GM19035 (cell line): Measurements from ENCODE around the gene TNRC6B.
"Not testable (repeated sequence)": the region's sequence is repeated elsewhere in the genome, so short reads cannot be mapped to it uniquely, and the experiment has no call there.

ENCODE experiments used
- ATAC-seq: cut with Tn5 transposase; IDR thresholded peaks from one replicate; pipeline ENCODE4 v1.9.1; 2021; ENCODE audit not compliant: unreplicated experiment

TNRC6B gene, protein sequence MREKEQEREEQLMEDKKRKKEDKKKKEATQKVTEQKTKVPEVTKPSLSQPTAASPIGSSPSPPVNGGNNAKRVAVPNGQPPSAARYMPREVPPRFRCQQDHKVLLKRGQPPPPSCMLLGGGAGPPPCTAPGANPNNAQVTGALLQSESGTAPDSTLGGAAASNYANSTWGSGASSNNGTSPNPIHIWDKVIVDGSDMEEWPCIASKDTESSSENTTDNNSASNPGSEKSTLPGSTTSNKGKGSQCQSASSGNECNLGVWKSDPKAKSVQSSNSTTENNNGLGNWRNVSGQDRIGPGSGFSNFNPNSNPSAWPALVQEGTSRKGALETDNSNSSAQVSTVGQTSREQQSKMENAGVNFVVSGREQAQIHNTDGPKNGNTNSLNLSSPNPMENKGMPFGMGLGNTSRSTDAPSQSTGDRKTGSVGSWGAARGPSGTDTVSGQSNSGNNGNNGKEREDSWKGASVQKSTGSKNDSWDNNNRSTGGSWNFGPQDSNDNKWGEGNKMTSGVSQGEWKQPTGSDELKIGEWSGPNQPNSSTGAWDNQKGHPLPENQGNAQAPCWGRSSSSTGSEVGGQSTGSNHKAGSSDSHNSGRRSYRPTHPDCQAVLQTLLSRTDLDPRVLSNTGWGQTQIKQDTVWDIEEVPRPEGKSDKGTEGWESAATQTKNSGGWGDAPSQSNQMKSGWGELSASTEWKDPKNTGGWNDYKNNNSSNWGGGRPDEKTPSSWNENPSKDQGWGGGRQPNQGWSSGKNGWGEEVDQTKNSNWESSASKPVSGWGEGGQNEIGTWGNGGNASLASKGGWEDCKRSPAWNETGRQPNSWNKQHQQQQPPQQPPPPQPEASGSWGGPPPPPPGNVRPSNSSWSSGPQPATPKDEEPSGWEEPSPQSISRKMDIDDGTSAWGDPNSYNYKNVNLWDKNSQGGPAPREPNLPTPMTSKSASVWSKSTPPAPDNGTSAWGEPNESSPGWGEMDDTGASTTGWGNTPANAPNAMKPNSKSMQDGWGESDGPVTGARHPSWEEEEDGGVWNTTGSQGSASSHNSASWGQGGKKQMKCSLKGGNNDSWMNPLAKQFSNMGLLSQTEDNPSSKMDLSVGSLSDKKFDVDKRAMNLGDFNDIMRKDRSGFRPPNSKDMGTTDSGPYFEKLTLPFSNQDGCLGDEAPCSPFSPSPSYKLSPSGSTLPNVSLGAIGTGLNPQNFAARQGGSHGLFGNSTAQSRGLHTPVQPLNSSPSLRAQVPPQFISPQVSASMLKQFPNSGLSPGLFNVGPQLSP (N-terminal part only)

GRCh38 chr22:40177738-40178416 is at the start of gene TNRC6B:
TNRC6B (plus strand) TSS chr22:40177925; CDS start chr22:40178136, 211 bp downstream.
- ATAC-seq: peak; percentile 84

GRCh38 chr22:40128989-40129388 is 48.7 kb upstream of the TNRC6B start:
- ATAC-seq: no peak

GRCh38 chr22:40137132-40137531 is 40.6 kb upstream of the TNRC6B start:
- no peak for ATAC-seq

DNA sequence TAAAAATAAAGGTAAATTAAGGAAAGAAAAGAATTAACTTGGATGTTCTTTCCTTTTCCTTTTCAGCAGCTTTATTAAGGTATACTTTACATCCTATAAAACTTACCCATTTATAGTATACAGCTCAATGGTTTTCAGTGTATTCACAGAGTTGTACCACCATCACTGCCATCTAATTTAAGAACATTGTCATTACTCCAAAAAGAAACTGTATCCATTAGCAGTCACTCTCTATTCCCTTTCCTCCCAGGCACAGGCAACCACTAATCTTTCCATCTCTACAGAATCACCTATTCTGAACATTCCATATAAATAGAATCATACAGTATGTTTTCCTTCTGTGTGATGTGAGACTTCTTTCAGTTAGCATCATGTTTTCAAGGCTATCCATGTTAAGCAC is 38.9 kb upstream of the TNRC6B start:
- ATAC-seq: no peak

DNA sequence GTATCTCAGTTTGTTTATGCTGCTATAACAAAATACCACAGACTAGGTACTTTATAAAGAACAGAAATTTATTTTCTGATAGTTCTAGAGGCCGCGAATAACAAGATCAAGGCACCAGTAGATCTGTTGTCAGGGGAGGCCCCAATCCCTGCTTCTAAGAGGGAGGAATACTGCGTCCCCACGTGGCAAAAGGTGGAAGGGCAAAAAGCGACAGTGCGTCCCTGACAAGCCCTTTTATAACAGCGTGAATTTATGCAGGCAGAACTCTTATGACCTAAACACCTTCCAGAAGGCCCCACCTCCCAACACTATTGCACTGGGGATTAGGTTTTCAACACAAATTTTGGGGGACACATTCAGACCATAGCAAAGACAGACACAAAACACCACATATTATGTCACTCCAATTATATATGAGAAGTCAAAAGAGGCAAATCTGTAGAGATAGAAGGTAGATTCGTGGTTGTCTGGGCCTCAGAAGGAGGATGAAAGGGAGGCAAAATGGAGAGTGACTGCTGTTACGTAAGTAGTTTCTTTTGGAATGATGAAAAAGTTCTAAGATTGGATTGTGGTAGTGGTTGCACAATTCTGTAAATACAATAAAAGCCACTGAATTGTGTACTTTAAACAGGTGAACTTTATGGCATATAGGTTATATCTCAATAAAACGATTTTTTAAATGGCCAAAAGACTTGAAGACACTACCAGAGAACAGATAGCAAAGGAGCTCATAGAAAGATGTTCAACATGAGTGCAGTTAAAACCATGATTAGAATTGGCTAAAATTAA is 30.1 kb upstream of the TNRC6B start:
- no peak for ATAC-seq

DNA sequence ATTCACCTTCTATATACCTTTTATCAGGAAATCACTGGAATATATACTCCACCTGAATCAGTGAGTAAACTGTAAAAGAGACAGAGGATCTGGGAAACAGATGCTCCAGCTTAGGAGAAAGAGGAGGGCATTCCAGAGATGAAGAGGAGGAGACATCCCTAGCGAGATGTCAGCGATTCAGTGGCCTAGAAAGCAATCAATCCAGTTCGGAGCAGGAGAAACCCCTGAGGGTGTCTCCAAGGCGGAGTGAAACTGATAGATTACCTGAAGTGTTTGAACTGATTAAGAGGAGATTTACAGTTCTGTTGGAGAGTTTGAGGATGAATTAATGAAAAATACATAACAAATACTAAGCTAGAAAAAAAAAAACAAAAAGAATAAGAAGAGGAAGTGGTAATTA is 24.5 kb upstream of the TNRC6B start:
- no peak for ATAC-seq

DNA sequence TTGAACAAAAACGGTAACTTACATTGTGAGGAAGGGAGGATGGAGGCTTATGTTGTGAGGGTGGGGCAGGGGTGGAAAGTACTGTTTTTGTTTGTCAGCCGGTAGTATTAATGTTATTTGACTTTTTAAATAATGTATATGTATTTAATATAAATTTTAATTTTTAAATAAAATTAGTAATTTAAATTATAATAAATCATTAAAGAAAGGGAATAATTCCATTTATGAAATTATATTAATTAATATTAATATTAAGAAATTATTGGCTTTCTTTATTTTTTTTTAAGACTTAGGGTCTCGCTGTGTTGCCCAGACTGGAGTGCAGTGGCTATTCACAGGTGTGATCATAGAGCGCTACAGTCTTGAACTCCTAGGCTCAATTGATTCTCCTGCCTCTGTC is 24.0 kb upstream of the TNRC6B start:
- no peak for ATAC-seq

- ATAC-seq: no peak
Observed at GRCh38 chr22:40156001-40156516, 21.7 kb upstream of the TNRC6B start.

DNA sequence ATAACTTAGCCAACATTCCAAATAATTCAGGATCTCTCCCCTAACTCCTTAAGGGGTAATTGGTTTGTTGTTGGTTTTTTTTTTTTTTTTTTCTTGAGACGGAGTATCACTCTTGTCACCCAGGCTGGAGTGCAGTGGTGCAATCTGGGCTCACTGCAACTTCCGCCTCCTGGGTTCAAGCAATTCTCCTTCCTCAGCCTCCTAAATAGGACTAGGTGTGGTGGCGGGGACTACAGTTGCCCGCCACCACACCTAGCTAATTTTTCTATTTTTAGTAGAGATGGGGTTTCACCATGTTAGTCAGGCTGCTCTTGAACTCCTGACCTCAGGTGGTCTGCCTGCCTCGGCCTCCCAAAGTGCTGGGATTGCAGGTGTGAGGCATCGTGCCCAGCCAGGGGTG is 21.0 kb upstream of the TNRC6B start:
- not testable (repeated sequence) for ATAC-seq

DNA sequence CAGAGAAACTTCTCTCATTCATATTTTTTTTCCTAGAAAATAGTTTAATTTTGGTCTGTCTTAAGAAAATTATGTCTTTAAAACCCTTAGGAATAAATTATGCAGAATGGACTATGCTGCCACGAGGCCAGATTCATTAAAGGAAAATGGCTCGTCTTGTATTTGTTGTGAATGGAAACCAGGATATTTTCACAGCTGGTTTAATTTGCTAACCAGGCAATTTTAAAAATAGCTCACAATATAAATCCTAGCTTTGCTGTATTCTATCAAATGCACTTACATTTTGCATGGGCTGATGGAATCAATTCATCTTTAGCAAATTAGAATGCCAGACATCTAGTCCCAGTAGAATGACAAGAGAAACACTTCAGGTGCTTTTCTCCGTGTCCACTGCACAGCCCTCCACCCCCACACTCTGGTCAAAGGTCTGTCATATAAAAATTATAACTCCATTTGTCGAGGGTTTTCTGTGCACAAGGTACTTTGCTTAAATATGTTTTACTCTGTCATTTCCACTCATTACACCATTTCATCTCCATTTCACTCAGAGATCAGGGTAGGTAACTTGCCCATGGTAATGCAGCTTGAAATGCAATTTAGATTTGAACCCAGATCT is 20.3 kb upstream of the TNRC6B start:
- ATAC-seq: no peak

GRCh38 chr22:40161194-40161593 is 16.5 kb upstream of the TNRC6B start:
- ATAC-seq: no peak

GRCh38 chr22:40165537-40165936 is 12.2 kb upstream of the TNRC6B start:
- ATAC-seq: not testable (repeated sequence)

GRCh38 chr22:40175611-40176244 is 2.0 kb upstream of the TNRC6B start:
- no peak for ATAC-seq

DNA sequence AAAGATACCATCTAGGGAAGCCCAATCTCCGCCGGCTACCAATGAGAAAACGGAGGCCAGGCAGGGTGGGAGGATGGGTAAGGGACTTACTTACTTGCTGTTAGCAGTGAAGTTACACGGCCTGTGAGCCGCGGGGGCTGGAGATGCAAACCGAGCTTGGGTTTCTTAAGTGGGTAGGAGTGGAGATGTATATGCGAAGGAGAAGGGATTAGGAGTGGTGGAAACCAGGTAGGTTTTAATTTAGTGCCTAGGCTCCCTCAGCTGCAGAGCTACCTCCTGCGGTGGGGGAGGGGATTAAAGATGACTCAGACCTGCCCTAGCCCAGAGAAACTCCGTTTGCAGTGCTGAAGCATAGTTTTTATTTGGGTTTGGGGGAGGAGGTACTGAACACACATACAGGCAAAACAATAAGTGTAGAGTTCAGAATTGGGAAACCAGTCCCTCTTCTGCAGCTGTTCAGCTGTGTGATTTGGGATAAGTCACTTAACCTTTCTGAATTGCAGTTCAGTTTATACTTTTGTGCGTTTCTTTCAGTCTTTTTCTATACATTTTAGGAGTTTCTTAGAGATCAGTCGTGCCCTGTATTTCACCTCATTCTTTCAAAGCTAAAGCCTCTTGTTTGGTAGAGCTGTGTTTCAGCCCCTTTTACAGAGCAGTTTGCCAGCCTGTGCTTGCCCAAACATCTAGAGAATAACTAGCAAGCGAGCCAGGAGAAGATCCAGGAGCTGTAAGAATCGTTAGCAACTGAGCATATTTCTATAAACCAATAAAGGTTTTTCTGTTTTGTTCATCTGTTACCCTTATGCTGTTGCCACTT is 596 bp upstream of the TNRC6B start:
- no peak for ATAC-seq

- no peak for ATAC-seq
Observed at GRCh38 chr22:40178417-40179409, 988 bp downstream of the TNRC6B start.

DNA sequence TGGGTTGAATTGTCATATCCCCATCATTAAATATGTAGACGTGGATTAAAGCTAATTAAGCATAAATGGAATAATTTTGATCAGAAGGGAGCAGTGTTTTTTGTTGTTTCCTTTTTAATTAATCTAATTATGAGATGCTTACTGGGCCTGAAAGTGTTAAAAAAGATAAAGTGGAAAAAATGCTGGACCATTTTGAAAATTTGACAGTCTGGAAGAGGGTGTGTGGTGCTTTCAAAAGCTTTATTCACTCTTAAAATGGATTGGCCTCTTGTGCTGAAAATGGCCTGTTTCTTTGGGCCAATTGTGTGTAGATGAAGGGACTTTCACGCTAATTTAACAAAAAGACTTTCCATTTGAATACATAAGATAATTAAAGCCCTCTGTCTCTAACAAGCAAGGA is 1.8 kb downstream of the TNRC6B start:
- ATAC-seq: no peak

- ATAC-seq: no peak
Observed at GRCh38 chr22:40180403-40180802, 2.7 kb downstream of the TNRC6B start.
